K562 (cell line): ENCODE measurements around the gene LDB1. TPM values are rescaled to one million over a fixed set of nuclear protein-coding genes. Genes with fewer than 3 reads are reported as not detected.

Source experiments
- ATAC-seq: fragments of 200-7000 bp; cut with Tn5 transposase; 3 replicates; pipeline ENCODE4 v1.9.1; 2020; ENCODE audit warnings: moderate library complexity
- BruUV-seq: library from RNA; stranded (reverse); fragments of 400-500 nt; replicated peaks from 2 replicates; lab custom pipeline; 2021; lab: Mats Ljungman, UMichigan
- CTCF ChIA-PET: fragments of 300-600 bp; formaldehyde crosslinking; extraction: SDS; loops from one replicate; lab custom pipeline; 2021; ENCODE audit warnings: low intra/inter-chr PET ratio; lab: Yijun Ruan, JAX
- POLR2A ChIA-PET: fragments of 300-600, 350-650 bp; sonication (Branson Sonifier 250); formaldehyde crosslinking; extraction: SDS; loops from one replicate; lab custom pipeline; 2021; ENCODE audit warnings: antibody characterized with exemption, inconsistent platforms; lab: Yijun Ruan, JAX
- DNase-seq, 4 experiments: peaks; one replicate each; pipeline versions ENCODE4 v3.0.0 to v3.0.0-alpha.2; 2011 to 2018; ENCODE audit warnings: low spot score in 3 of 4, mixed read lengths in 3 of 4; ENCODE audit errors: extremely low read depth in 1 of 4
- FAIRE-seq: peaks from 2 replicates; lab custom pipeline; 2011; peaks lifted over from hg19 to GRCh38; lab: Jason Lieb, UNC
- H2AFZ ChIP-seq: 2 replicates; pipeline ENCODE4 v1.6.0; 2011; ENCODE audit warnings: low read depth, low read length, control low read depth, inconsistent platforms
- H3K27ac ChIP-seq: fragments of 200-600 bp; 3 replicates; pipeline ENCODE4 v1.8.0; 2011; ENCODE audit warnings: low read depth, mild to moderate bottlenecking, control low read depth, inconsistent platforms, low read length, moderate library complexity, mixed read lengths; ENCODE audit errors: extremely low read depth
- H3K27me3 ChIP-seq, 2 experiments: fragments of 300-600 bp in 1 of 2; 2 replicates in 1 of 2; 3 replicates in 1 of 2; pipeline versions ENCODE4 v1.6.0 to v1.8.0; 2011; ENCODE audit warnings: inconsistent platforms in 2 of 2, low read length in 2 of 2, mild to moderate bottlenecking in 1 of 2, mixed read lengths in 1 of 2, moderate library complexity in 1 of 2; ENCODE audit not compliant: control insufficient read depth in 2 of 2, insufficient read depth in 2 of 2
- H3K36me3 ChIP-seq: fragments of 300-600 bp; 3 replicates; pipeline ENCODE4 v1.8.0; 2011; ENCODE audit warnings: mild to moderate bottlenecking, low read length, inconsistent platforms; ENCODE audit not compliant: control insufficient read depth, insufficient read depth
- H3K4me1 ChIP-seq, 2 experiments: fragments of 200-600 bp in 1 of 2; replicated peaks in 1 of 2; 2 replicates in 1 of 2; 3 replicates in 1 of 2; pipeline versions ENCODE4 v1.5.1 to v1.8.0; 2011; ENCODE audit warnings: inconsistent platforms in 2 of 2, low read length in 2 of 2, mild to moderate bottlenecking in 1 of 2, mixed read lengths in 1 of 2, moderate library complexity in 1 of 2; ENCODE audit not compliant: control insufficient read depth in 2 of 2, insufficient read depth in 2 of 2
- H3K4me2 ChIP-seq: 2 replicates; pipeline ENCODE4 v1.6.1; 2011; ENCODE audit warnings: low read length, control low read depth, inconsistent platforms, mixed read lengths; ENCODE audit not compliant: insufficient read depth
- H3K4me3 ChIP-seq: fragments of 200-600 bp; sonication (generic), shearing (Covaris generic); 2 replicates; pipeline ENCODE4 v1.5.1; 2016; ENCODE audit warnings: control low read depth, inconsistent platforms
- H3K79me2 ChIP-seq: fragments of 200-600 bp; 3 replicates; pipeline ENCODE4 v1.8.0; 2011; ENCODE audit warnings: low read length, inconsistent platforms; ENCODE audit not compliant: control insufficient read depth, insufficient read depth
- H3K9ac ChIP-seq, 2 experiments: 2 replicates each; pipeline versions ENCODE4 v1.6.0 to v1.6.1; 2011; ENCODE audit warnings: low read depth in 2 of 2, low read length in 2 of 2, control low read depth in 1 of 2, inconsistent platforms in 1 of 2, mild to moderate bottlenecking in 1 of 2, mixed read lengths in 1 of 2; ENCODE audit not compliant: insufficient read depth in 1 of 2
- H3K9me1 ChIP-seq: one replicate; pipeline ENCODE4 v1.6.0; 2011; ENCODE audit warnings: inconsistent platforms, mild to moderate bottlenecking, low read length, moderate library complexity; ENCODE audit not compliant: control insufficient read depth, insufficient read depth
- H3K9me3 ChIP-seq: replicated peaks from 2 replicates; pipeline ENCODE4 v1.5.1; 2011; ENCODE audit warnings: low read depth, low read length, inconsistent platforms; ENCODE audit not compliant: control insufficient read depth, insufficient read depth
- H4K20me1 ChIP-seq: replicated peaks from 2 replicates; pipeline ENCODE4 v1.6.1; 2011; ENCODE audit warnings: low read length, inconsistent platforms, mixed read lengths; ENCODE audit not compliant: control insufficient read depth, insufficient read depth
- GABPA ChIP-seq: fragments of 200-800 bp; sonication (Bioruptor generic); conservative IDR thresholded peaks from 2 replicates; pipeline ENCODE4 v1.6.1; 2016; ENCODE audit warnings: low read depth, missing genetic modification characterization, missing compliant biosample characterization
- GABPB1 ChIP-seq: sonication (generic); formaldehyde crosslinking; IDR thresholded peaks from 2 replicates; pipeline ENCODE4 v1.8.0; 2022; ENCODE audit warnings: mild to moderate bottlenecking, missing genetic modification reagents
- GATAD2A ChIP-seq: fragments of 450-650 bp; IDR thresholded peaks from 2 replicates; pipeline ENCODE4 v1.6.1; 2017
- HNRNPK ChIP-seq: fragments of 200-400 bp; formaldehyde crosslinking; IDR thresholded peaks from one replicate; pipeline ENCODE4 v1.6.1; 2018; ENCODE audit warnings: mild to moderate bottlenecking, low read depth, low read length; ENCODE audit not compliant: poor library complexity, severe bottlenecking
- SLC30A9 ChIP-seq: fragments of 250-450 bp; sonication (Bioruptor Pico); IDR thresholded peaks from 2 replicates; pipeline ENCODE4 v1.8.0; 2022; ENCODE audit warnings: mild to moderate bottlenecking, moderate library complexity
- SRSF1 ChIP-seq: fragments of 200-400 bp; formaldehyde crosslinking; IDR thresholded peaks from 2 replicates; pipeline ENCODE4 v1.6.1; 2017; ENCODE audit warnings: mild to moderate bottlenecking, low read depth, low read length, moderate library complexity
- ZC3H11A ChIP-seq: IDR thresholded peaks from 2 replicates; pipeline ENCODE4 v1.6.1; 2012; ENCODE audit warnings: low read depth, low read length, improper control_type of control experiment
- ZNF140 ChIP-seq: fragments of 250-450 bp; sonication (Bioruptor Pico); IDR thresholded peaks from 2 replicates; pipeline ENCODE4 v1.8.0; 2021; ENCODE audit warnings: moderate library complexity, mild to moderate bottlenecking, inconsistent platforms
- ZNF212 ChIP-seq: fragments of 450-650 bp; formaldehyde crosslinking; IDR thresholded peaks from 2 replicates; pipeline ENCODE4 v1.4.0; 2020; ENCODE audit warnings: mild to moderate bottlenecking
- ZNF232 ChIP-seq: sonication (generic); formaldehyde crosslinking; IDR thresholded peaks from 2 replicates; pipeline ENCODE4 v1.8.0; 2022; ENCODE audit warnings: mild to moderate bottlenecking, missing genetic modification reagents
- ZNF316 ChIP-seq: fragments of 450-650 bp; IDR thresholded peaks from 2 replicates; pipeline ENCODE4 v1.6.1; 2016
- ZNF830 ChIP-seq: fragments of 250-450 bp; sonication (Bioruptor Pico); IDR thresholded peaks from 2 replicates; pipeline ENCODE4 v1.5.0; 2021; ENCODE audit warnings: mild to moderate bottlenecking
- WGBS: fragments of 100-300 bp; shearing (Covaris generic); methylation state at CpG from one replicate; pipeline ENCODE4 v1.1.6; 2016; ENCODE audit warnings: low coverage, mixed read lengths; ENCODE audit not compliant: insufficient coverage; ENCODE audit errors: missing lambda C conversion rate; 5-methylcytosine and 5-hydroxymethylcytosine counted together
- in situ Hi-C: fragments of 300-500 bp; cut with MboI; formaldehyde crosslinking; loops from 4 replicates; pipeline ENCODE4 v1.15.0; 2018; ENCODE audit warnings: inconsistent platforms, mixed read lengths
- intact Hi-C: fragments of 100-400 bp; cut with micrococcal nuclease; formaldehyde crosslinking; loops from 2 replicates; pipeline ENCODE4 v1.14.2; 2022
- polyA plus RNA-seq, 8 experiments: library from polyadenylated mRNA; depleted of rRNA in 4 of 8; stranded (reverse) in 5 of 8; unstranded in 3 of 8; fragments of >200 nt; fragmentation: Nextera tagmentation in 2 of 8; fragmentation: Illumina TruSeq in 1 of 8; extraction: Ambion mirVana in 2 of 8; extraction: Trizol in 1 of 8; gene quantifications; 2 replicates each; pipeline versions ENCODE4 v1.2.1 to v1.2.3, GENCODE V29; 2011 to 2014; ENCODE audit warnings: inconsistent platforms in 1 of 8, missing spikeins in 1 of 8
- total RNA-seq, 7 experiments: library from RNA; depleted of rRNA in 6 of 7; stranded (reverse); fragments of >200 nt in 6 of 7; fragmentation: Illumina TruSeq in 2 of 7; extraction: Trizol in 2 of 7; gene quantifications; 2 replicates each; pipeline versions ENCODE4 v1.2.1 to v1.2.3, GENCODE V29; 2011 to 2021; ENCODE audit warnings: low replicate concordance in 1 of 7
- TF ChIP-seq, protein P1 (sequence below): fragments of 450-650 bp; IDR thresholded peaks from one replicate; pipeline ENCODE4 v1.6.1; 2018; ENCODE audit warnings: mild to moderate bottlenecking, moderate library complexity; ENCODE audit not compliant: partially characterized antibody
- TF ChIP-seq, protein P2 (sequence below): fragments of 450-650 bp; IDR thresholded peaks from 2 replicates; pipeline ENCODE4 v1.7.0; 2016; ENCODE audit warnings: borderline replicate concordance
- TF ChIP-seq, protein P3 (sequence below): fragments of 450-650 bp; formaldehyde crosslinking; IDR thresholded peaks from 2 replicates; pipeline ENCODE4 v1.4.0; 2022; ENCODE audit warnings: missing genetic modification characterization

The LDB1 gene
- total and polyA plus RNA-seq, 9 of the 15 experiments (the other 6 are each of a cell fraction or from before 2014, with no cell fraction given), result 1.9 to 137 (median 105) TPM

DNA sequence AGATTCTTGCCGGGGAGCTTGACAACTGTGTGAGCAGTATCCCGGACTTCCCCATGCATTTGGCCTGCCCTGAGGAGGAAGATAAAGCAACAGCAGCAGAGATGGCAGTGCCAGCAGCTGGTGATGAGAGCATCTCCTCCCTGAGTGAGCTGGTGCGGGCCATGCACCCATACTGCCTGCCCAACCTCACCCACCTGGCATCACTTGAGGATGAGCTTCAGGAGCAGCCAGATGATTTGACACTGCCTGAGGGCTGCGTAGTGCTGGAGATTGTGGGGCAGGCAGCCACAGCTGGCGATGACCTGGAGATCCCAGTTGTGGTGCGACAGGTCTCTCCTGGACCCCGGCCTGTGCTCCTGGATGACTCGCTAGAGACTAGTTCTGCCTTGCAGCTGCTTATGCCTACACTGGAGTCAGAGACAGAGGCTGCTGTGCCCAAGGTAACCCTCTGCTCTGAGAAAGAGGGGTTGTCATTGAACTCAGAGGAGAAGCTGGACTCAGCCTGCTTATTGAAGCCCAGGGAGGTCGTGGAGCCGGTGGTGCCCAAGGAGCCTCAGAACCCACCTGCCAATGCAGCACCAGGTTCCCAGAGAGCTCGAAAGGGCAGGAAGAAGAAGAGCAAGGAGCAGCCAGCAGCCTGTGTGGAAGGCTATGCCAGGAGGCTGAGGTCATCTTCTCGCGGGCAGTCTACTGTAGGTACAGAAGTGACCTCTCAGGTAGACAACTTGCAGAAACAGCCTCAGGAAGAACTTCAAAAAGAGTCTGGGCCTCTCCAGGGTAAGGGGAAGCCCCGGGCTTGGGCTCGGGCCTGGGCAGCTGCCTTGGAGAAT lies 19.3 kb upstream of the LDB1 start:
- CTCF ChIA-PET, result no interaction called here
- Histone ChIP-seq H3K9me1 (peaks cover 11% of the 10 kb centered on the region), H3K9me3 (no peaks in the 10 kb centered on the region), H2AFZ (no peak overlapping the region), H4K20me1 (peaks cover 23% of the 10 kb centered on the region; the same call in 1 of the 2 replicates), H3K4me1 (peaks cover 15 to 21% of the 10 kb centered on the region in 2 experiments; a peak in 4 of 5 replicates), H3K79me2 (peaks cover 74% of the 10 kb centered on the region), H3K27me3 (no peaks in the 10 kb centered on the region), H3K4me2 (no peak overlapping the region), H3K36me3 (peaks cover 90% of the 10 kb centered on the region), H3K27ac (no peak overlapping the region), H3K9ac (no peak overlapping the region), H3K4me3 (no peak overlapping the region)
- DNase-seq, result no peak
- intact Hi-C loops (no loop called here), in situ Hi-C loops (no loop called here)
- POLR2A ChIA-PET, result interaction anchor here (0.6 to 9.1 kb wide), 5 partner anchors 11 to 304 kb away, joined by 3 to 92 read pairs (median 3); partner anchors contain the start of gene NOLC1
- WGBS, result 93% methylated on average over 9 of the region's 15 CpGs
- BruUV-seq, result no TSS peak
- FAIRE-seq, result no peak
- no peak for ATAC-seq
- TF ChIP-seq, protein P1, sequence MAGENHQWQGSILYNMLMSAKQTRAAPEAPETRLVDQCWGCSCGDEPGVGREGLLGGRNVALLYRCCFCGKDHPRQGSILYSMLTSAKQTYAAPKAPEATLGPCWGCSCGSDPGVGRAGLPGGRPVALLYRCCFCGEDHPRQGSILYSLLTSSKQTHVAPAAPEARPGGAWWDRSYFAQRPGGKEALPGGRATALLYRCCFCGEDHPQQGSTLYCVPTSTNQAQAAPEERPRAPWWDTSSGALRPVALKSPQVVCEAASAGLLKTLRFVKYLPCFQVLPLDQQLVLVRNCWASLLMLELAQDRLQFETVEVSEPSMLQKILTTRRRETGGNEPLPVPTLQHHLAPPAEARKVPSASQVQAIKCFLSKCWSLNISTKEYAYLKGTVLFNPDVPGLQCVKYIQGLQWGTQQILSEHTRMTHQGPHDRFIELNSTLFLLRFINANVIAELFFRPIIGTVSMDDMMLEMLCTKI, result no peak
- TF ChIP-seq SLC30A9 (CRISPR knock-in tag), result no peak
- TF ChIP-seq GABPA, result no peak
- TF ChIP-seq ZNF212 (CRISPR knock-in tag), result no peak
- TF ChIP-seq SRSF1, result no peak
- TF ChIP-seq GABPB1 (CRISPR knock-in tag), result no peak
- no peak for TF ChIP-seq ZC3H11A
- TF ChIP-seq, protein P2, sequence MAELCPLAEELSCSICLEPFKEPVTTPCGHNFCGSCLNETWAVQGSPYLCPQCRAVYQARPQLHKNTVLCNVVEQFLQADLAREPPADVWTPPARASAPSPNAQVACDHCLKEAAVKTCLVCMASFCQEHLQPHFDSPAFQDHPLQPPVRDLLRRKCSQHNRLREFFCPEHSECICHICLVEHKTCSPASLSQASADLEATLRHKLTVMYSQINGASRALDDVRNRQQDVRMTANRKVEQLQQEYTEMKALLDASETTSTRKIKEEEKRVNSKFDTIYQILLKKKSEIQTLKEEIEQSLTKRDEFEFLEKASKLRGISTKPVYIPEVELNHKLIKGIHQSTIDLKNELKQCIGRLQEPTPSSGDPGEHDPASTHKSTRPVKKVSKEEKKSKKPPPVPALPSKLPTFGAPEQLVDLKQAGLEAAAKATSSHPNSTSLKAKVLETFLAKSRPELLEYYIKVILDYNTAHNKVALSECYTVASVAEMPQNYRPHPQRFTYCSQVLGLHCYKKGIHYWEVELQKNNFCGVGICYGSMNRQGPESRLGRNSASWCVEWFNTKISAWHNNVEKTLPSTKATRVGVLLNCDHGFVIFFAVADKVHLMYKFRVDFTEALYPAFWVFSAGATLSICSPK, result no peak
- TF ChIP-seq HNRNPK, result no peak
- TF ChIP-seq ZNF316, result no peak
- no peak for TF ChIP-seq ZNF830 (CRISPR knock-in tag)
- TF ChIP-seq, protein P3, sequence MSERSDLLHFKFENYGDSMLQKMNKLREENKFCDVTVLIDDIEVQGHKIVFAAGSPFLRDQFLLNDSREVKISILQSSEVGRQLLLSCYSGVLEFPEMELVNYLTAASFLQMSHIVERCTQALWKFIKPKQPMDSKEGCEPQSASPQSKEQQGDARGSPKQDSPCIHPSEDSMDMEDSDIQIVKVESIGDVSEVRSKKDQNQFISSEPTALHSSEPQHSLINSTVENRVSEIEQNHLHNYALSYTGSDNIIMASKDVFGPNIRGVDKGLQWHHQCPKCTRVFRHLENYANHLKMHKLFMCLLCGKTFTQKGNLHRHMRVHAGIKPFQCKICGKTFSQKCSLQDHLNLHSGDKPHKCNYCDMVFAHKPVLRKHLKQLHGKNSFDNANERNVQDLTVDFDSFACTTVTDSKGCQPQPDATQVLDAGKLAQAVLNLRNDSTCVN (CRISPR knock-in tag), result no peak
- no peak for TF ChIP-seq GATAD2A
- TF ChIP-seq ZNF232, result no peak
- no peak for TF ChIP-seq ZNF140 (CRISPR knock-in tag)
